ENCODE data around the gene BTNL9. TPM values are rescaled to one million over a fixed set of nuclear protein-coding genes. Genes with fewer than 3 reads are reported as not detected.
"Not testable (repeated sequence)": the region's sequence is repeated elsewhere in the genome, so short reads cannot be mapped to it uniquely, and the experiment has no call there.

BTNL9 gene
- total RNA-seq, 4 donors from 2014 or later: 7.5 to 18.6 (median 15.0) TPM

DNA sequence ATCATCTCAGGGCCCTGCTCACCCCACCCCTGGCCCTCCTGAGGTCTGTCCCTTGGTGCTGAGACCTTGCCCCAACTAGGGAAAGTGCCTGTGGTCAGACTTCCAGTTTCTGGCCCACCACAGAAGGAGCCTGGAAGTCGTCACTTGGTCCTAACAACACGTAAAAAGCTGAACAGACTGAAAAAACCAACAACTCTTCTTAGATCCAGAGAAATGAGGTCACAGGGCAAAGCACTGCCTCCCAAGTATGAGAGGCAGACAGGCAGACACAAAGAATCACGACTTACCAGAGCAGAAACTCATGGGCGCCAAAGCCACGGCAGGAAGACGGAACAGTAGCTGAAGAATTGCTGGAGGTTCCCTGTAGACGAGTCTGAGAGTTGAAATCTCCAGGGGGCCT lies 52.4 kb downstream of the BTNL9 start:
- Histone ChIP-seq H3K27me3 (peaks cover 38% of the 10 kb centered on the region), H3K4me3 (no peak overlapping the region), H3K4me1 (no peaks in the 10 kb centered on the region), H3K36me3 (no peaks in the 10 kb centered on the region), H3K9me3 (no peaks in the 10 kb centered on the region), H3K27ac (no peak overlapping the region)
- WGBS, 2 donors (ENCODE audit: low coverage in 1 of 2): 67 to 69% methylated on average over 3 to 7 of the region's 7 CpGs
- no peak for TF ChIP-seq POLR2AphosphoS5 (IDR thresholded peaks at IDR 0.05)
- TF ChIP-seq POLR2A (IDR thresholded peaks at IDR 0.05): no peak
- no peak for TF ChIP-seq CTCF (IDR thresholded peaks at IDR 0.05)
- no peak for TF ChIP-seq EP300 (IDR thresholded peaks at IDR 0.05)
- ATAC-seq: no peak

DNA sequence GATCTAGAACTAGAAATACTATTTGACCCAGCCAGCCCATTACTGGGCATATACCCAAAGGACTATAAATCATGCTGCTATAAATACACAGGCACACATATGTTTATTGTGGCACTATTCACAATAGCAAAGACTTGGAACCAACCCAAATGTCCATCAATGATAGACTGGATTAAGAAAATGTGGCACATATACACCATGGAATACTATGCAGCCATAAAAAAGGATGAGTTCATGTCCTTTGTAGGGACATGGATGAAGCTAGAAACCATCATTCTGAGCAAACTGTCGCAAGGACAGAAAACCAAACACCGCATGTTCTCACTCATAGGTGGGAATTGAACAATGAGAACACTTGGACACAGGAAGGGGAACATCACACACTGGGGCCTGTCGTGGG lies 55.1 kb downstream of the BTNL9 start:
- H3K9me3 ChIP-seq, H3K27ac ChIP-seq, H3K4me1 ChIP-seq, H3K4me3 ChIP-seq, H3K36me3 ChIP-seq, ATAC-seq: not testable (repeated sequence)
- H3K27me3 ChIP-seq: peaks cover 57% of the 10 kb centered on the region
- 83% methylated on average over 3 of the region's 3 CpGs; no CpG with 5 or more reads in 1 of the 2 donors for WGBS, 2 donors (ENCODE audit: low coverage in 1 of 2)

DNA sequence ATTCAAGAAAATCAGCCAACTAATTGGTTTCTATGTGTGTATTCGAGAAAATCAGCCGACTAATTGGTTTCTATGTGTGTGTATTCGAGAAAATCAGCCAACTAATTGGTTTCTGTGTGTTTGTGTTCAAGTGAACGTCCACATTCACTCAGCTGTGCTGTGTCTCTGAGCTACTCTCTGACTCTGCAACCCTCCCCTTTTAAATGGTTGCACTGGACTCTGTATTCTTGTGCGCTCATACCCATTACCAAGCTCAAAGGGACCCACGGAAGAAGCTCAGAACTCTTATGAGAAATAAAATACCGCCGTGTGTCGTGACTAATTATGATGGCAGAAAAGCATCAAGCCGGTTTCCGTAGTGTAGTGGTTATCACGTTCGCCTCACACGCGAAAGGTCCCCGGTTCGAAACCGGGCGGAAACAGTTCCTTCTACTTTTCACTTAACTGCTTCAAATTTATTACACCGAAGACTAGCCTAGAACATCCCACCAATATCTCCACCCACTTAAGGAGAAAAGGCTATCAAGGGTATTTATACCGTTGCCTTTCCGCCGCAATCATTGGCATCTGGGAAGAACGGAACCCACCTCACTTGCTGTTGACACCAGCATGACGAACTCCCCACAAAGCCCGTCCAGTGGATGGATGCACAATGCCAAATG lies 56.8 kb downstream of the BTNL9 start:
- ATAC-seq, H3K9me3 ChIP-seq: not testable (repeated sequence)

GRCh38 chr5:181097383-181097753 lies 57.3 kb downstream of the BTNL9 start:
- WGBS, 2 donors (ENCODE audit: low coverage in 1 of 2): no CpG with 5 or more reads among the region's 26 CpGs
- H3K36me3 ChIP-seq, H3K4me1 ChIP-seq, H3K27ac ChIP-seq, H3K9me3 ChIP-seq, H3K4me3 ChIP-seq: not testable (repeated sequence)
- ATAC-seq: peak; percentile 13
- H3K27me3 ChIP-seq: peaks cover 54% of the 10 kb centered on the region

More for the DNA sequence above, 56.8 kb downstream of the BTNL9 start:
- not testable (repeated sequence) for H3K4me3 ChIP-seq, H3K4me1 ChIP-seq, H3K36me3 ChIP-seq, H3K27ac ChIP-seq
- WGBS, 2 donors (ENCODE audit: low coverage in 1 of 2): no CpG with 5 or more reads among the region's 26 CpGs
- H3K27me3 ChIP-seq: peaks cover 59% of the 10 kb centered on the region

DNA sequence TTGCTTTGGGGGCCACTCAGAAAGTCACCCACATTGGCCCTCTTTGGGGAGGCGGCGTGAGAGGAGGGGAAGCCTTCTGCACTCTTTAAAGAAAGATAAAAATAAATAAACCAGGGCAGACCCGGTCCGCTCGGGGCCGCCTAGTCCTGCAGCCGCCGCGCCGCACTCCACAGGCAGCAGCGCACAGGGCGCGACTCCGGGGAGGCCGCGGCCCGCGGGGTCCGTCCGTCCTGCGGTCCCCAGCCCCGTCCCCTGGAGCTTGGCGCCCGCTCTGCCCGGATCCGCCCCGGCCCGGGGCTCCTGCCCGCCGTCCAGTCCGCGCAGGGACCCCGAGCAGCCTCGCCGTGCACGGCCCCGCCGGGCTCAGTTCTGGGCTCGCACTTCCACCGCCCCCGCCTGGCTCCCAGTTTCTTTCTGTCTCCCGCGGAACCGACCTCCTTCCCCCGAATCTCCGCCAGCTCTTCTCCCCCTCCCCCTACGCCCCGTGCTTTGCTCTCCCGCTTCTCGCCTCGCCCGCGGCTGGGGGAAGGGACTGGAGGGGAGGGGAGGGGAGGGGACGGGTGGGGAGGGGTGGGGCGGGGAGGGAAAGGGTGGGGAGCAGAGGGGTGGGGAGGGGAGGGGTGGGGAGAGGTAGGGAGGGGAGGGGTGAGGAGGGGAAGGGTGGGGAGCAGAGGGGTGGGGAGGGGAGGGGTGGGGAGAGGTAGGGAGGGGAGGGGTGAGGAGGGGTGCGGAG lies 57.9 kb downstream of the BTNL9 start:
- H3K4me1 ChIP-seq, H3K9me3 ChIP-seq, H3K27ac ChIP-seq, H3K36me3 ChIP-seq: not testable (repeated sequence)
- peak; percentile 22 for ATAC-seq
- no CpG with 5 or more reads among the region's 56 CpGs for WGBS, 2 donors (ENCODE audit: low coverage in 1 of 2)
- H3K4me3 ChIP-seq: peak overlapping the region in 1 of 2 donors; percentile 19
- peaks cover 48% of the 10 kb centered on the region for H3K27me3 ChIP-seq

GRCh38 chr5:181098762-181099601 lies 58.9 kb downstream of the BTNL9 start:
- Histone ChIP-seq H3K36me3 (no peaks in the 10 kb centered on the region), H3K4me1 (peaks cover 0 to 9% (median 5%) of the 10 kb centered on the region in 3 donors), H3K4me3 (no peak overlapping the region), H3K27me3 (peaks cover 42% of the 10 kb centered on the region), H3K27ac (no peak overlapping the region), H3K9me3 (no peaks in the 10 kb centered on the region)
- WGBS, 2 donors (ENCODE audit: low coverage in 1 of 2): 0 to 23% methylated on average over 1 to 11 of the region's 22 CpGs
- ATAC-seq: no peak
- no peak for TF ChIP-seq CTCF (IDR thresholded peaks at IDR 0.05)
- TF ChIP-seq EP300 (IDR thresholded peaks at IDR 0.05): no peak
- no peak for TF ChIP-seq POLR2AphosphoS5 (IDR thresholded peaks at IDR 0.05)
- TF ChIP-seq POLR2A (IDR thresholded peaks at IDR 0.05): no peak
